Thyroid gland (tissue), 4 donors: ENCODE measurements around the gene PPP2R2D.

Experiments used
- CTCF ChIP-seq, 6 experiments: fragments of 200-600 bp in 3 of 6; fragments of 450-650 bp in 3 of 6; sonication (generic) in 3 of 6; IDR thresholded peaks; one replicate each; pipeline ENCODE4 v1.5.1; 2016 to 2019; ENCODE audit warnings: antibody characterized with exemption in 6 of 6, mild to moderate bottlenecking in 2 of 6, inconsistent platforms in 1 of 6, moderate library complexity in 1 of 6
- POLR2A ChIP-seq, 2 donors: fragments of 450-650 bp; IDR thresholded peaks; one replicate each; pipeline ENCODE4 v1.6.1; 2017; ENCODE audit warnings: antibody characterized with exemption in 2 of 2, mild to moderate bottlenecking in 2 of 2, moderate library complexity in 1 of 2

DNA sequence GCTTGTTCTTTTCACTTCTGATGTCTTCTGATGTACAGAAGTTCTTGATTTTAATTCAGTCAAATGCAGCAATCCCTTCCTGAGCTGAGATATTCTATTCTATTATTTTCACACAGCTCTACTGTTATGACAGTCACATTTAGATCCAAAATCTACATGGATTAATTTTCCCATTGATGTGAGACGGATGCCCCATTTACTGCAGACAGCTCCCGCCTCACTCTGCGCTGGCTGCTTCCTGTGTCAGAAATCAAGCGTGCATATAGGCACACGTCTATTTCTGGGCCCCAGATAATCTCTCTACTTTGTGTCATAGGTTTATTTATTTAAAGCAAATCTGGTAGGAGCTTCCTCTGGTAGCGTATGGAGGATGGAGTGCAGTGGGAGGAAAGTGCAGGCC is 74.2 kb downstream of the PPP2R2D start:
- TF ChIP-seq CTCF (IDR thresholded peaks at IDR 0.05) (no peak), POLR2A (IDR thresholded peaks at IDR 0.05) (no peak)
